ENCODE measurements around the gene SHISA5.

The SHISA5 gene

GRCh38 chr3:48524970-48525369 lies 21.0 kb upstream of the SHISA5 start:
- Histone ChIP-seq H3K4me3 (replicated peaks; ENCODE audit: insufficient read depth, low read length) (no peak overlapping the region), H3K27ac (replicated peaks) (no peak overlapping the region), H3K27me3 (ENCODE audit: insufficient read depth, poor library complexity, severe bottlenecking) (no peaks in the 10 kb centered on the region)
- TF ChIP-seq POLR2AphosphoS5 (IDR thresholded peaks at IDR 0.05; ENCODE audit: low read depth) = no peak
- no peak for TF ChIP-seq GABPA (IDR thresholded peaks at IDR 0.05; ENCODE audit: low read depth)
- TF ChIP-seq CTCF (IDR thresholded peaks at IDR 0.05; ENCODE audit: insufficient read depth, low read length) = no peak
- no peak for TF ChIP-seq SPI1 (IDR thresholded peaks at IDR 0.05; ENCODE audit: borderline replicate concordance, low read depth)
- no peak for TF ChIP-seq REST (IDR thresholded peaks at IDR 0.05; ENCODE audit: insufficient replicate concordance, low read depth)
- DNase-seq (ENCODE audit: low read depth in 1 of 2, low spot score in 1 of 2) = no peak

GRCh38 chr3:48521635-48522034 lies 17.7 kb upstream of the SHISA5 start:
- Histone ChIP-seq H3K4me3 (replicated peaks; ENCODE audit: insufficient read depth, low read length) (no peak overlapping the region), H3K27me3 (ENCODE audit: insufficient read depth, poor library complexity, severe bottlenecking) (no peaks in the 10 kb centered on the region), H3K27ac (replicated peaks) (no peak overlapping the region)
- no peak for DNase-seq (ENCODE audit: low read depth in 1 of 2, low spot score in 1 of 2)
- no peak for TF ChIP-seq GABPA (IDR thresholded peaks at IDR 0.05; ENCODE audit: low read depth)

GRCh38 chr3:48519277-48519643 lies 15.3 kb upstream of the SHISA5 start:
- Histone ChIP-seq H3K27me3 (ENCODE audit: insufficient read depth, poor library complexity, severe bottlenecking) (no peaks in the 10 kb centered on the region), H3K27ac (replicated peaks) (no peak overlapping the region), H3K4me3 (replicated peaks; ENCODE audit: insufficient read depth, low read length) (no peak overlapping the region)
- DNase-seq (ENCODE audit: low read depth in 1 of 2, low spot score in 1 of 2) = no peak
- TF ChIP-seq REST (IDR thresholded peaks at IDR 0.05; ENCODE audit: insufficient replicate concordance, low read depth) (no peak), SPI1 (IDR thresholded peaks at IDR 0.05; ENCODE audit: borderline replicate concordance, low read depth) (no peak), GABPA (IDR thresholded peaks at IDR 0.05; ENCODE audit: low read depth) (no peak), CTCF (IDR thresholded peaks at IDR 0.05; ENCODE audit: insufficient read depth, low read length) (no peak), POLR2AphosphoS5 (IDR thresholded peaks at IDR 0.05; ENCODE audit: low read depth) (no peak)

GRCh38 chr3:48518638-48519276 lies 14.8 kb upstream of the SHISA5 start:
- no peak for TF ChIP-seq SPI1 (IDR thresholded peaks at IDR 0.05; ENCODE audit: borderline replicate concordance, low read depth)
- Histone ChIP-seq H3K4me3 (replicated peaks; ENCODE audit: insufficient read depth, low read length) (no peak overlapping the region), H3K27me3 (ENCODE audit: insufficient read depth, poor library complexity, severe bottlenecking) (no peaks in the 10 kb centered on the region), H3K27ac (replicated peaks) (no peak overlapping the region)
- no peak for DNase-seq (ENCODE audit: low read depth in 1 of 2, low spot score in 1 of 2)

- no peak for TF ChIP-seq POLR2AphosphoS5 (IDR thresholded peaks at IDR 0.05; ENCODE audit: low read depth)
- Histone ChIP-seq H3K4me3 (replicated peaks; ENCODE audit: insufficient read depth, low read length) (no peak overlapping the region), H3K27me3 (ENCODE audit: insufficient read depth, poor library complexity, severe bottlenecking) (no peaks in the 10 kb centered on the region), H3K27ac (replicated peaks) (no peak overlapping the region)
- no peak for DNase-seq (ENCODE audit: low read depth in 1 of 2, low spot score in 1 of 2)
Observed at GRCh38 chr3:48518069-48518468, 14.1 kb upstream of the SHISA5 start.
